HepG2 (cell line): Measurements from ENCODE around the gene PLOD2. TPM values are rescaled to one million over a fixed set of nuclear protein-coding genes. Genes with fewer than 3 reads are reported as not detected.

ENCODE experiments used
- ATAC-seq: fragments of 200-7000 bp; cut with Tn5 transposase; 3 replicates; pipeline ENCODE4 v1.9.1; 2020; ENCODE audit warnings: mild to moderate bottlenecking, moderate library complexity
- BruUV-seq: library from RNA; stranded (reverse); fragments of 400-500 nt; replicated peaks from 2 replicates; lab custom pipeline; 2021; lab: Mats Ljungman, UMichigan
- CTCF ChIA-PET: fragments of 300-600 bp; formaldehyde crosslinking; extraction: SDS; loops from one replicate; lab custom pipeline; 2021; ENCODE audit warnings: low total read pairs, inconsistent platforms, low intra/inter-chr PET ratio; lab: Yijun Ruan, JAX
- POLR2A ChIA-PET: fragments of 350-600 bp; sonication (Branson Sonifier 250); formaldehyde crosslinking; loops from one replicate; lab custom pipeline; 2020; ENCODE audit warnings: antibody characterized with exemption, inconsistent platforms; lab: Yijun Ruan, JAX
- DNase-seq: peaks from one replicate; pipeline ENCODE4 v3.0.0-alpha.2; 2015; ENCODE audit warnings: low spot score
- FAIRE-seq: peaks from 3 replicates; lab custom pipeline; 2011; peaks lifted over from hg19 to GRCh38; lab: Jason Lieb, UNC
- H2AFZ ChIP-seq: one replicate; pipeline ENCODE4 v1.6.1; 2011; ENCODE audit warnings: low read length, inconsistent platforms
- H3K27ac ChIP-seq: fragments of 300-600 bp; 3 replicates; pipeline ENCODE4 v1.8.0; 2011; ENCODE audit warnings: mixed run types, mild to moderate bottlenecking, mixed read lengths, low read length, inconsistent platforms; ENCODE audit not compliant: insufficient read depth; ENCODE audit errors: extremely low read length
- H3K27me3 ChIP-seq, 2 experiments: fragments of 200-600 bp in 1 of 2; 2 replicates in 1 of 2; 3 replicates in 1 of 2; pipeline versions ENCODE4 v1.6.0 to v1.8.0; 2011; ENCODE audit warnings: low read length in 2 of 2, mild to moderate bottlenecking in 2 of 2, moderate library complexity in 2 of 2, inconsistent platforms in 1 of 2; ENCODE audit not compliant: insufficient read depth in 2 of 2, control insufficient read depth in 1 of 2
- H3K36me3 ChIP-seq, 2 experiments: fragments of 200-600 bp in 1 of 2; replicated peaks in 1 of 2; 2 replicates in 1 of 2; 3 replicates in 1 of 2; pipeline versions ENCODE4 v1.5.1 to v1.8.0; 2011; ENCODE audit warnings: low read length in 2 of 2, inconsistent platforms in 1 of 2; ENCODE audit not compliant: insufficient read depth in 2 of 2, control insufficient read depth in 1 of 2
- H3K4me1 ChIP-seq: 2 replicates; pipeline ENCODE4 v1.5.1; 2012; ENCODE audit warnings: low read length, inconsistent platforms; ENCODE audit not compliant: insufficient read depth
- H3K4me2 ChIP-seq: 2 replicates; pipeline ENCODE4 v1.6.0; 2011; ENCODE audit warnings: low read depth, low read length, inconsistent platforms
- H3K4me3 ChIP-seq, 3 experiments: fragments of 200-600 bp in 1 of 3; sonication (generic), shearing (Covaris generic) in 1 of 3; replicated peaks in 1 of 3; 2 replicates each; pipeline ENCODE4 v1.5.1; 2011 to 2016; ENCODE audit warnings: low read length in 3 of 3, inconsistent platforms in 2 of 3, low read depth in 2 of 3, mild to moderate bottlenecking in 2 of 3, control low read depth in 1 of 3, mixed read lengths in 1 of 3; ENCODE audit not compliant: insufficient read depth in 1 of 3
- H3K79me2 ChIP-seq: one replicate; pipeline ENCODE4 v1.6.1; 2011; ENCODE audit warnings: low read length, inconsistent platforms; ENCODE audit not compliant: insufficient read depth
- H3K9ac ChIP-seq: 2 replicates; pipeline ENCODE4 v1.6.0; 2011; ENCODE audit warnings: mild to moderate bottlenecking, low read depth, low read length, inconsistent platforms; ENCODE audit not compliant: insufficient read depth
- H3K9me3 ChIP-seq: 2 replicates; pipeline ENCODE4 v1.5.1; 2012; ENCODE audit warnings: mild to moderate bottlenecking, low read length
- H4K20me1 ChIP-seq: 2 replicates; pipeline ENCODE4 v1.6.0; 2011; ENCODE audit warnings: inconsistent platforms, mild to moderate bottlenecking, low read length, moderate library complexity; ENCODE audit not compliant: insufficient read depth
- CTCF ChIP-seq: sonication (generic); formaldehyde crosslinking; IDR thresholded peaks from 2 replicates; pipeline ENCODE4 v1.5.0; 2020; ENCODE audit warnings: mild to moderate bottlenecking, missing genetic modification reagents, moderate library complexity
- FOXA3 ChIP-seq: IDR thresholded peaks from 2 replicates; pipeline ENCODE4 v1.6.1; 2016; ENCODE audit warnings: missing genetic modification reagents, missing compliant biosample characterization
- ZFP82 ChIP-seq: sonication (generic); formaldehyde crosslinking; IDR thresholded peaks from 2 replicates; pipeline ENCODE4 v1.5.1; 2020; ENCODE audit warnings: mild to moderate bottlenecking, missing genetic modification reagents, borderline replicate concordance
- ZKSCAN1 ChIP-seq: fragments of 150-350 bp; IDR thresholded peaks from 2 replicates; pipeline ENCODE4 v1.6.1; 2014; ENCODE audit warnings: low read length
- WGBS: methylation state at CpG from one replicate; pipeline ENCODE4 v1.1.6; 2017; ENCODE audit warnings: low lambda C conversion rate; 5-methylcytosine and 5-hydroxymethylcytosine counted together
- in situ Hi-C: cut with HindIII; loops from 2 replicates; pipeline ENCODE4 v1.10.0; 2017; ENCODE audit warnings: low pct_unique_long_range_greater_than_20kb; ENCODE audit not compliant: extremely low pct_ligation_motif_present
- intact Hi-C: fragments of 100-400 bp; cut with micrococcal nuclease; formaldehyde crosslinking; loops from one replicate; pipeline ENCODE4 v1.10.0; 2022; ENCODE audit not compliant: unreplicated experiment
- polyA plus RNA-seq, 8 experiments: library from polyadenylated mRNA; depleted of rRNA in 3 of 8; stranded (reverse) in 7 of 8; unstranded in 1 of 8; fragments of >200 nt; fragmentation: Illumina TruSeq in 4 of 8; extraction: Trizol in 4 of 8; gene quantifications; 2 replicates each; pipeline versions ENCODE4 v1.2.1 to v1.2.3, GENCODE V29; 2011 to 2016; ENCODE audit warnings: low read depth in 4 of 8, missing spikeins in 1 of 8, mixed read lengths in 1 of 8; ENCODE audit not compliant: insufficient read depth in 1 of 8
- total RNA-seq, 5 experiments: library from RNA; depleted of rRNA; stranded (reverse); fragments of >200 nt; fragmentation: Illumina TruSeq; extraction: Trizol; gene quantifications; 2 replicates each; pipeline ENCODE4 v1.2.3, GENCODE V29; 2016; ENCODE audit warnings: low read depth in 1 of 5

PLOD2 gene
- total and polyA plus RNA-seq, 2 of the 13 experiments (the other 11 are each of a cell fraction or from before 2014, with no cell fraction given), result 107 to 161 TPM

GRCh38 chr3:146177072-146177471 lies 16.1 kb upstream of the PLOD2 start:
- in situ Hi-C loops (loop anchor here (25.0 kb wide), 1 partner anchor 390 kb away; no protein-coding TSS in a partner anchor), intact Hi-C loops (loop anchor here (10.0 kb wide), 1 partner anchor 1852 kb away; no protein-coding TSS in a partner anchor)
- FAIRE-seq (no peak), DNase-seq (no peak), ATAC-seq (no peak)
- Histone ChIP-seq H3K9ac (no peak overlapping the region), H3K4me2 (no peak overlapping the region), H3K79me2 (no peaks in the 10 kb centered on the region), H3K4me3 (no peak overlapping the region), H3K27ac (no peak overlapping the region), H3K36me3 (no peaks in the 10 kb centered on the region), H3K9me3 (no peaks in the 10 kb centered on the region), H3K27me3 (no peaks in the 10 kb centered on the region), H3K4me1 (0 out of 2 replicates have a peak, but pooled peaks cover 4% of the 10 kb centered on the region), H4K20me1 (no peaks in the 10 kb centered on the region), H2AFZ (no peak overlapping the region)
- ChIA-PET CTCF (no interaction called here), POLR2A (no interaction called here)
- TF ChIP-seq CTCF (CRISPR knock-in tag) (no peak), ZKSCAN1 (no peak)
- 23% methylated on average over 3 of the region's 3 CpGs for WGBS
- BruUV-seq, result no TSS peak

GRCh38 chr3:146172586-146172985 lies 11.6 kb upstream of the PLOD2 start:
- 3% methylated on average over 1 of the region's 1 CpG for WGBS
- no peak for DNase-seq
- H3K4me1 ChIP-seq, result no peaks in the 10 kb centered on the region
- no peaks in the 10 kb centered on the region for H3K9me3 ChIP-seq
- H3K27me3 ChIP-seq, result no peaks in the 10 kb centered on the region
- ChIA-PET POLR2A (interaction anchor here (1.0 kb wide), 1 partner anchor 12 kb away, joined by 4 read pairs; the partner anchor contains the start of gene PLOD2), CTCF (no interaction called here)
- intact Hi-C loops, result loop anchor here (10.0 kb wide), 1 partner anchor 1848 kb away; no protein-coding TSS in a partner anchor
- in situ Hi-C loops, result no loop called here
- H3K4me3 ChIP-seq, result no peak overlapping the region
- no peak overlapping the region for H2AFZ ChIP-seq
- H3K27ac ChIP-seq, result no peak overlapping the region
- H3K9ac ChIP-seq, result no peak overlapping the region
- no TSS peak for BruUV-seq
- H3K79me2 ChIP-seq, result no peaks in the 10 kb centered on the region
- H3K4me2 ChIP-seq, result no peak overlapping the region
- no peak for FAIRE-seq
- H4K20me1 ChIP-seq, result no peaks in the 10 kb centered on the region
- ATAC-seq, result no peak
- no peaks in the 10 kb centered on the region for H3K36me3 ChIP-seq
- TF ChIP-seq FOXA3 (CRISPR knock-in tag), result no peak
- no peak for TF ChIP-seq ZFP82 (CRISPR knock-in tag)
